HEK293 (cell line): ENCODE data around the gene KRTAP5-5.

Source experiments
- CTCF ChIA-PET: fragments of 350-600 bp; formaldehyde crosslinking; extraction: SDS; loops from one replicate; lab custom pipeline; 2021; ENCODE audit warnings: antibody characterized with exemption; lab: Yijun Ruan, JAX
- POLR2A ChIA-PET: fragments of 300-600 bp; formaldehyde crosslinking; extraction: SDS; loops from one replicate; lab custom pipeline; 2020; ENCODE audit warnings: antibody characterized with exemption, inconsistent platforms; lab: Yijun Ruan, JAX
- H3K27ac ChIP-seq: fragments of 200-500 bp; sonication (Bioruptor generic); 2 replicates; pipeline ENCODE4 v1.5.1; 2014; ENCODE audit warnings: low read depth, low read length, control low read depth, inconsistent platforms; ENCODE audit errors: extremely low read depth
- H3K36me3 ChIP-seq, 2 experiments: fragments of 200-500 bp in 1 of 2; sonication (Bioruptor generic) in 1 of 2; 1 replicate in 1 of 2; 2 replicates in 1 of 2; pipeline ENCODE4 v1.5.1; 2014 to 2017; ENCODE audit warnings: inconsistent platforms in 2 of 2, low read length in 2 of 2; ENCODE audit not compliant: control insufficient read depth in 2 of 2, insufficient read depth in 1 of 2
- H3K4me1 ChIP-seq: fragments of 200-500 bp; sonication (Bioruptor generic); 2 replicates; pipeline ENCODE4 v1.5.1; 2014; ENCODE audit warnings: mild to moderate bottlenecking, low read length, inconsistent platforms; ENCODE audit not compliant: control insufficient read depth, insufficient read depth
- H3K4me3 ChIP-seq: 2 replicates; pipeline ENCODE4 v1.5.1; 2011; ENCODE audit warnings: low read depth, mild to moderate bottlenecking, control low read depth, low read length, moderate library complexity
- H3K9me3 ChIP-seq: fragments of 200-500 bp; sonication (Bioruptor generic); 2 replicates; pipeline ENCODE4 v1.5.1; 2014; ENCODE audit warnings: low read depth, low read length, inconsistent platforms; ENCODE audit not compliant: control insufficient read depth, insufficient read depth
- GFI1B ChIP-seq: fragments of 450-650 bp; formaldehyde crosslinking; IDR thresholded peaks from 2 replicates; pipeline ENCODE4 v1.5.1; 2016; ENCODE audit warnings: missing biosample characterization, missing genetic modification characterization
- KLF1 ChIP-seq: fragments of 450-650 bp; formaldehyde crosslinking; IDR thresholded peaks from 2 replicates; pipeline ENCODE4 v1.5.1; 2016; ENCODE audit warnings: missing biosample characterization, missing genetic modification characterization
- KLF8 ChIP-seq: fragments of 450-650 bp; formaldehyde crosslinking; IDR thresholded peaks from 2 replicates; pipeline ENCODE4 v1.5.1; 2016; ENCODE audit warnings: missing biosample characterization, missing genetic modification characterization
- MZF1 ChIP-seq: fragments of 450-650 bp; formaldehyde crosslinking; IDR thresholded peaks from 2 replicates; pipeline ENCODE4 v1.5.1; 2017; ENCODE audit warnings: missing biosample characterization, missing genetic modification characterization, borderline replicate concordance
- SETDB1 ChIP-seq: IDR thresholded peaks from one replicate; pipeline ENCODE4 v1.6.1; 2017; ENCODE audit warnings: mild to moderate bottlenecking, low read length, moderate library complexity, mixed read lengths; ENCODE audit not compliant: insufficient read length
- ZBTB21 ChIP-seq: fragments of 450-650 bp; formaldehyde crosslinking; IDR thresholded peaks from 2 replicates; pipeline ENCODE4 v1.5.1; 2017; ENCODE audit warnings: missing biosample characterization, missing genetic modification characterization
- ZNF274 ChIP-seq, 2 experiments: fragments of 200-500 bp in 1 of 2; fragments of 450-650 bp in 1 of 2; sonication (Bioruptor generic) in 1 of 2; formaldehyde crosslinking in 1 of 2; IDR thresholded peaks; 2 replicates each; pipeline versions ENCODE4 v1.5.1 to v1.6.1; 2014 to 2016; ENCODE audit warnings: borderline replicate concordance in 1 of 2, inconsistent platforms in 1 of 2, low read length in 1 of 2, missing biosample characterization in 1 of 2, missing genetic modification characterization in 1 of 2
- ZNF391 ChIP-seq: fragments of 450-650 bp; formaldehyde crosslinking; IDR thresholded peaks from 2 replicates; pipeline ENCODE4 v1.5.1; 2016; ENCODE audit warnings: low read depth, missing biosample characterization, missing genetic modification characterization, borderline replicate concordance
- ZNF561 ChIP-seq: fragments of 450-650 bp; IDR thresholded peaks from 2 replicates; pipeline ENCODE4 v1.5.1; 2018; ENCODE audit warnings: missing biosample characterization, missing genetic modification characterization, borderline replicate concordance
- ZNF600 ChIP-seq: fragments of 450-650 bp; formaldehyde crosslinking; IDR thresholded peaks from 2 replicates; pipeline ENCODE4 v1.5.1; 2016; ENCODE audit warnings: missing biosample characterization, missing genetic modification characterization
- ZNF677 ChIP-seq: fragments of 450-650 bp; IDR thresholded peaks from 2 replicates; pipeline ENCODE4 v1.5.0; 2018; ENCODE audit warnings: missing biosample characterization, mild to moderate bottlenecking, missing genetic modification characterization, moderate library complexity
- ZNF76 ChIP-seq: fragments of 450-650 bp; formaldehyde crosslinking; IDR thresholded peaks from 2 replicates; pipeline ENCODE4; 2016; ENCODE audit warnings: low read depth, missing biosample characterization, missing genetic modification characterization, borderline replicate concordance
- ZNF768 ChIP-seq: fragments of 450-650 bp; formaldehyde crosslinking; IDR thresholded peaks from 2 replicates; pipeline ENCODE4 v1.5.1; 2018; ENCODE audit warnings: missing biosample characterization, mild to moderate bottlenecking, missing genetic modification characterization
- ZNF830 ChIP-seq: fragments of 450-650 bp; IDR thresholded peaks from 2 replicates; pipeline ENCODE4 v1.5.0; 2018; ENCODE audit warnings: missing biosample characterization, missing genetic modification characterization, low read depth, mild to moderate bottlenecking, moderate library complexity
- ZNF843 ChIP-seq: fragments of 450-650 bp; formaldehyde crosslinking; IDR thresholded peaks from 2 replicates; pipeline ENCODE4 v1.5.1; 2016; ENCODE audit warnings: missing biosample characterization, missing genetic modification characterization
- TF ChIP-seq, protein P1 (sequence below): fragments of 450-650 bp; formaldehyde crosslinking; IDR thresholded peaks from 2 replicates; pipeline ENCODE4 v1.5.1; 2016; ENCODE audit warnings: missing biosample characterization, missing genetic modification characterization

The KRTAP5-5 gene

GRCh38 chr11:1637628-1638027 is 8.1 kb downstream of the KRTAP5-5 start:
- Histone ChIP-seq H3K27ac (no peak overlapping the region), H3K4me3 (no peak overlapping the region), H3K9me3 (no peaks in the 10 kb centered on the region), H3K36me3 (no peaks in the 10 kb centered on the region), H3K4me1 (no peaks in the 10 kb centered on the region)
- ChIA-PET POLR2A (no interaction called here), CTCF (interaction anchor here (0.6 to 5.6 kb wide), 10 partner anchors 9 to 523 kb away, joined by 3 to 67 read pairs (median 4); partner anchors contain the start of gene KRTAP5-5)
- TF ChIP-seq ZBTB21 (tag by site-specific recombination) (no peak), GFI1B (tag by site-specific recombination) (no peak)

GRCh38 chr11:1638344-1638743 is 8.8 kb downstream of the KRTAP5-5 start:
- Histone ChIP-seq H3K27ac (no peak overlapping the region), H3K36me3 (no peaks in the 10 kb centered on the region), H3K9me3 (no peaks in the 10 kb centered on the region), H3K4me3 (no peak overlapping the region)
- POLR2A ChIA-PET, result no interaction called here
- TF ChIP-seq ZNF274 (IDR thresholded peaks at IDR 0.05; ENCODE audit: low read length), result no peak
- no peak for TF ChIP-seq ZNF274 (tag by site-specific recombination; IDR thresholded peaks at IDR 0.05; ENCODE audit: borderline replicate concordance)
- no peak for TF ChIP-seq MZF1 (tag by site-specific recombination)
- no peak for TF ChIP-seq ZNF830 (tag by site-specific recombination)
- no peak for TF ChIP-seq SETDB1
- TF ChIP-seq ZNF391 (tag by site-specific recombination), result no peak
- no peak for TF ChIP-seq ZNF76 (tag by site-specific recombination)
- TF ChIP-seq ZNF768 (tag by site-specific recombination), result no peak
- no peak for TF ChIP-seq ZNF843 (tag by site-specific recombination)
- no peak for TF ChIP-seq ZNF600
- TF ChIP-seq, protein P1, sequence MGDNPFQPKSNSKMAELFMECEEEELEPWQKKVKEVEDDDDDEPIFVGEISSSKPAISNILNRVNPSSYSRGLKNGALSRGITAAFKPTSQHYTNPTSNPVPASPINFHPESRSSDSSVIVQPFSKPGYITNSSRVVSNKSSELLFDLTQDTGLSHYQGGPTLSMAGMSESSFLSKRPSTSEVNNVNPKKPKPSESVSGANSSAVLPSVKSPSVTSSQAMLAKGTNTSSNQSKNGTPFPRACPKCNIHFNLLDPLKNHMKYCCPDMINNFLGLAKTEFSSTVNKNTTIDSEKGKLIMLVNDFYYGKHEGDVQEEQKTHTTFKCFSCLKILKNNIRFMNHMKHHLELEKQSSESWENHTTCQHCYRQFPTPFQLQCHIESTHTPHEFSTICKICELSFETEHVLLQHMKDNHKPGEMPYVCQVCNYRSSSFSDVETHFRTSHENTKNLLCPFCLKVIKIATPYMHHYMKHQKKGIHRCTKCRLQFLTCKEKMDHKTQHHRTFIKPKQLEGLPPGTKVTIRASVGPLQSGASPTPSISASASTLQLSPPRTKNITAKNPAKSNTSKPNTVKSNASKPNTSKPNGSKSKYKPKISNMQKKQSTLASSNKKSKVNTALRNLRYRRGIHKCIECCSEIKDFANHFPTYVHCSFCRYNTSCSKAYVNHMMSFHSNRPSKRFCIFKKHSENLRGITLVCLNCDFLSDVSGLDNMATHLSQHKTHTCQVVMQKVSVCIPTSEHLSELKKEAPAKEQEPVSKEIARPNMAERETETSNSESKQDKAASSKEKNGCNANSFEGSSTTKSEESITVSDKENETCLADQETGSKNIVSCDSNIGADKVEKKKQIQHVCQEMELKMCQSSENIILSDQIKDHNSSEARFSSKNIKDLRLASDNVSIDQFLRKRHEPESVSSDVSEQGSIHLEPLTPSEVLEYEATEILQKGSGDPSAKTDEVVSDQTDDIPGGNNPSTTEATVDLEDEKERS (tag by site-specific recombination), result no peak
- no peak for TF ChIP-seq ZNF561 (tag by site-specific recombination)
- no peak for TF ChIP-seq ZNF677
- TF ChIP-seq KLF8 (tag by site-specific recombination), result no peak
- TF ChIP-seq, all 188 proteins: peak for 0
- no peaks in the 10 kb centered on the region for H3K4me1 ChIP-seq
- CTCF ChIA-PET, result interaction anchor here (0.6 to 5.6 kb wide), 11 partner anchors 9 to 518 kb away, joined by 3 to 67 read pairs (median 5); partner anchors contain the start of gene KRTAP5-5

DNA sequence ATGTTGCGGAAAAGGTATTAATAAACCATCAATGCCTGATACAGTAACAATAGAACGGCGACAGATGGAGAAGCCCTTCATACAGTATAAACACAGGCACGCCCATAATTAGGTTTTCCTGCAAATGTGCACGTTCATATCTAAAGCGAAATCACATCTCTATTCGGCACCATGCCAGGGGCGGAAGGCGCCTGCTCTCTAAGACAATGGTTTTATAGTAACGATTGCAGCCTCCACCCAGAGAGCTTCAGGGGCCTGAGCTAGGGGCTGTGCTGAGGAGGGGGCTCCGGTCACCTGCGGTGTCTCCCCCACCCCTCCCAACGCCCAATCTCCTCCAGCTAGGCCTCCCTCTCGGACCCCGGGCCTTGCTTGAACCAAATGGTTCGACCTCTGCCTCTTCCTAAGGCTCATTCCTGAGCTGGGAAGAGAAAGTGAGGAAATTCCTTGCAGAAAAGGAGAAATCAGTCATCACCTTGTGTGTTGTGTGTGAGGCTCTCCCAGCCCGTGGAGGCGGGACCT is 9.6 kb downstream of the KRTAP5-5 start:
- Histone ChIP-seq H3K9me3 (no peaks in the 10 kb centered on the region), H3K4me1 (no peaks in the 10 kb centered on the region), H3K36me3 (no peaks in the 10 kb centered on the region), H3K4me3 (no peak overlapping the region), H3K27ac (no peak overlapping the region)
- ChIA-PET POLR2A (no interaction called here), CTCF (interaction anchor here (0.6 to 5.6 kb wide), 21 partner anchors 10 to 553 kb away, joined by 3 to 67 read pairs (median 3); partner anchors contain the start of genes KRTAP5-2 and KRTAP5-5)
- TF ChIP-seq KLF1 (0 out of 2 replicates have a peak, but pooled peaks have one; percentile 30), MZF1 (tag by site-specific recombination) (no peak)
